Activated CD4-positive, alpha-beta T cell treated with anti-CD3 and anti-CD28 coated beads, Interleukin-2, Interleukin-4, amounts not matched to agents 100 ng/mL and 50 ng/mL, durations not matched to agents 16 hours and 8 hours (primary cell): ENCODE measurements around the gene NT5M.
"Not testable (repeated sequence)": the region's sequence is repeated elsewhere in the genome, so short reads cannot be mapped to it uniquely, and the experiment has no call there.

Experiments
- DNase-seq: peaks from one replicate; pipeline ENCODE4 v3.0.0-alpha.2; 2020; ENCODE audit warnings: low spot score

The NT5M gene

GRCh38 chr17:17377071-17377967 lies 74.1 kb downstream of the NT5M start:
- DNase-seq: no peak

- no peak for DNase-seq
Measured at GRCh38 chr17:17379197-17379991, 76.2 kb downstream of the NT5M start.

- DNase-seq: no peak
Measured at GRCh38 chr17:17380145-17380925, 77.2 kb downstream of the NT5M start.

- no peak for DNase-seq
Measured at GRCh38 chr17:17381446-17382064, 78.4 kb downstream of the NT5M start.

GRCh38 chr17:17382065-17382459 lies 78.9 kb downstream of the NT5M start:
- no peak for DNase-seq

- no peak for DNase-seq
Measured at GRCh38 chr17:17382971-17383370, 79.8 kb downstream of the NT5M start.

GRCh38 chr17:17383431-17384290 lies 80.5 kb downstream of the NT5M start:
- DNase-seq: not testable (repeated sequence)

- DNase-seq: no peak
Measured at GRCh38 chr17:17384291-17384615, 81.1 kb downstream of the NT5M start.

GRCh38 chr17:17384961-17385360 lies 81.8 kb downstream of the NT5M start:
- no peak for DNase-seq

GRCh38 chr17:17385491-17385890 lies 82.3 kb downstream of the NT5M start:
- no peak for DNase-seq

- no peak for DNase-seq
Measured at GRCh38 chr17:17386094-17386800, 83.1 kb downstream of the NT5M start.

- no peak for DNase-seq
Measured at GRCh38 chr17:17387017-17387497, 83.9 kb downstream of the NT5M start.

GRCh38 chr17:17387498-17388362 lies 84.6 kb downstream of the NT5M start:
- DNase-seq: no peak

- no peak for DNase-seq
Measured at GRCh38 chr17:17388657-17389496, 85.7 kb downstream of the NT5M start.

- peak; percentile 42 for DNase-seq
Measured at GRCh38 chr17:17391668-17392370, 88.6 kb downstream of the NT5M start.

- no peak for DNase-seq
Measured at GRCh38 chr17:17393976-17394375, 90.8 kb downstream of the NT5M start.

- no peak for DNase-seq
Measured at GRCh38 chr17:17394494-17394893, 91.3 kb downstream of the NT5M start.
